Epidermal melanocyte (primary cell): ENCODE data around the gene BMPR2.

ENCODE experiments used
- DNase-seq: peaks from one replicate; pipeline ENCODE4 v3.0.0; 2011; ENCODE audit warnings: low spot score; ENCODE audit not compliant: insufficient read length

The BMPR2 gene

DNA sequence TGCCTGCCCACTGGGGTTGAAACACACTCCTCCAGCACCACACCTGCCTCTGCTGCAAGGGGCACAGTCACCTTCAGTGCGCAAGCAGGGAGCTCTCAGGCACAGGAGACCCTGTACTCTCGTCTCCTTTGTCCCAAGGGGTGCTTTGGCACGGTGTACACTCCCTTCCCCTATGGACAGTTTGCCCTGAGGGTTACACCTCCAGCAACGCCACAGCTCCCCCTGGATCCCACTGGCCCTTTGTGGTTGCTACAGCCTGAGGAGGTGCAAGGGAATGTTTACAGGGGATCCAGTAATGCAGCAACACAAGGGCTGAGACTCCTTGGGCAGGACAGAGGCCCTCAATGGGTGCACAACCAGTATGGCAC is 213.4 kb downstream of the BMPR2 start:
- no peak for DNase-seq

DNA sequence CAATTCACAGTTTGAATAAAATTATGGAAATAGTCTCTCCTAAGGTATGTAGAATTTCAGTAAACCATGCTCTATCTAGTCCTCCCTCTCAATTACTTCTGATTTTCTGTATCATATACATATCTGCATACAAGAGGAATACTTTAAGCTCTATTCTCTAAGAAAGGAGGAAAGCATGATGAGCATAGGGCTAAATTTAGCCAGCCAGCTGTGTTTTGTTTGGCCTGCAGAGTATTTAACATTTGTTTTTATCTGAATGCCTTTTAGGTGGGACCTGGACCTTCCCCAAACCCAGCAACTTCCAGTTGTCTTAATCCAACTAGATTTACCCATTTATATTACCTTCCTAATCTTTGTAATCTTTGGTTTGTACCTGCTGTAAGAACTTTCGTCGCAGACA is 216.4 kb downstream of the BMPR2 start:
- no peak for DNase-seq

DNA sequence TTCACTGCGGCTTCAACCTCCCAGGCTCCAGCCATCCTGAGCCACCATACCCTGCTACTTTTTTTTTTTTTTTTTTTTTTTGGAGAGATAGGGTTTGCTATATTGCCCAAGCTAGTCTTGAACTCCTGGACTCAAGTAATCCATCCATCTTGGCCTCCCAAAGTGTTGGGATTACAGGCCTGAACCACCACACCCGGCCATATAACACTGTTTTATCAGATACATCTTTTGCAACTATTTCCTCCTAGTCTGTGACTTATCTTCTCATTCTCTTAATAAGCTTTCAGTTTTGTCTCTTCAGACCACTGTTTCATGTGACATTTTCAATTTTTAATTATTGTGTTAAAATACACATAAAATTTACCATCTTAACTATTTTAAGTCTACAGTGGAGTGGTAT is 223.0 kb downstream of the BMPR2 start:
- no peak for DNase-seq

DNA sequence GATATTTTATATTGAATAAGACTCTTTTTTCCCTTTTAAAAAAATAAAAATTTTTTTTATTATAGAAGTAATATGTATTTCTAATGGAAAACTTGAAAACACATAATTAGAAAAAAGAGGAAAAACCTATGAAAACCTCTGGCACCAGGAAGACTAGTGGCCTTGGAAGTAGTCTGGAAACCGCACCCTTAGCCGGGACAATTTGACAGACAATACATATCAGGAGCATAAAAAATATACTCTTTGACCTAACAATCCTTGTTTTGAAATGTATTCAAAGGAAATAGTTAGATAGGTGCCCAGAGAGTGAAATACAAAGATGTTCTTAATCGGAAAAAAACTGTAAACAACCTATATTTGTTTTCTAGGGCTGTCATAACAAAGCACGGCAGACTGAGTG is 223.8 kb downstream of the BMPR2 start:
- no peak for DNase-seq

DNA sequence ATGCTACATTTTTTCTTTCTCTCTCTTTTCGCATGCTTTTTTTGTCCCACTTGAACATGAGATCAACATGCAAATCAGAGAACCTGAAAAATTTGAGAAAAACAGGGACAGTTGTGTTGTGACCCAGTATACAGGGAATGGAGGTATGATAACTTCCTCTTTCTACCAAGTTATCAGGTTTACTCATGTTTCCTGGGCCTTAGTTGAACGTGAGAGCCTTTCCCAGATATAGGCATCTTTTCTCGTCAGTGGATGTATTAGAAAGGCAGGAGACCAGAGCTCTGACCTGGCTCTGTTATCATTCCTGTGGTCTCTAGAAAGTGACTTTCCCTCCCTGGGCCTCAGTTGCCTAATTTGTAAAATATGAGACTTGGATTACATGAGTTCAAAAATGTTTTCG is 228.6 kb downstream of the BMPR2 start:
- no peak for DNase-seq

DNA sequence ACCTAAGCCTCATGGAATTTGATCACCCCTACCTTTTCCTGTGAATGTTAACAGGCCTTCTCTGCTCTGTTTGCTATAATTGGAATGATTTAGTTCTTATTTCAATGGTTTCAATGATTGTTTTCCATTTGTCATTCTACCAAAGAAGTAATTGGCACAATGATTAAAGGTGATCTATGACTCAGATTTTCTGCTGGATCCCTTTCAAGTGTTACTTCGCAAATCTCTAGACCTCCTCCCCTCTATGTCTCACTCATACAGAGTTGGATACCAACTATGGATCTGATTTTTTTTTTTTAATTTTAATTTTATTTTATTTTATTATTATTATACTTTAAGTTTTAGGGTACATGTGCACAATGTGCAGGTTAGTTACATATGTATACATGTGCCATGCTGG is 229.0 kb downstream of the BMPR2 start:
- no peak for DNase-seq

DNA sequence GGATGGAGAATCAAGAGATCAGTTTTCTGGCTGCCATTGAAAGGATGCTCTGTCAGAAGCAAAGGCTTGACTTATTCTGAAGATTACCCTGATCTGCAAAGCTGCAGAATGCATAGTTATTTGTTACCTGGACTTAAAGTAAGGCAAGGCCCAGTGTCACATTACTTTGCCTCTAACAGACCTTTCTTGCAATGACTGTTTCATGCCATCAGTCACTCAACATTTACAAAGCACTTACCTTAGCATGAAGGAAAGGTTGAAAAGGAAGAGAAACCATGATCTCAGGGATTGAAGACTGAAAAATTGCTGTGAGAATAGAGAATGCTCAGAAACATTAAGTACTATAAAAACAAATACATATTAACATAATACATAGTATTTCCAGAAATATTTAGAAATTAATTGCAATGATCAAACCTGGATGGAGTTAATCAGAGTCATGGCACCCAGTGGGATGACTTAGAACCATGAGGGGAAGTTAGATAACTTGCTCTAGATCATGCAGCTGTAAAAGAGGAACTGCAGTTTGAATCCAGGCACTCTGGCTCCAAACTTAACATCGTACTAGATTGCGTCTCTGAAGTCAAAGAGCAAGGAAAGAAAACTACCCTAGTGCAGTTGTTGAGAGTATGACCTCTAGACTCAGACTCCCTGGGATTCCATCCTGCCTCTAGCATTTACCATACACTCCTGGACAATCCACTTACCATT is 232.2 kb downstream of the BMPR2 start:
- no peak for DNase-seq

DNA sequence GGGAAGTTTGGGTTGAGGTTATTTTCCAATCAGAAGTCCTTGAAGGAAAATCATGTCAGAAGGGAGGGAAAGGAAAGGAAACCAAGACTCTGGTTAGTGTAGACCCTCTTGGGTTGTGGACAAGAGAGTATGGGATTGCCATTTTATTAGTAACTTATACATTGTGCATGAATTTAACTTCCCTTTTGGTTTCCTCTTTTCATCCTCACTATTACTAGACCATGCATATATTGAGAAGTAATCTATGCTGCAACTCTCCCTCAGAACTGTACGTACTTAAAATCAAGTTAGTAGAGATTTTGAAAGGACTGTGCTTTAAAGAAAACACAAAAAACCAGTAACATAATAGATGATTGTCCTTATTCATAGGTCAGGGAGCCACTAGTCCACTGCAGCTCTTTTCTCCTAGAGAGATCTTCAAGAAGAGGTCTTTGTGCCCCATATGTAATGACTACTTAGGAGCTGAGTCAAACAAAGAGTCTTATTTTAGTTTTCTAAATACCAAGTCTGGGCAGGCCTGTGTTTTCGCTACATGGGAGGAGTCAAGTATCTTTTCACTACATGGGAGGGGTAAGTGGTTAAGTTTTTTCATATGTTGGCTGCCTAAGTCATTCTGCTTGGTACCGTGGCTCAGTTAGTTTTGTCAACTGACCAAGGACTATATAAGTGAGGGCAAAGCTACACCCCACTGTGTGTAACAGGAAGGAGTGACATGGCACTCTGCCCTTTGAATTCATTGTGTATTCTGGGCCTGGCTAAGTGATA is 233.4 kb downstream of the BMPR2 start:
- DNase-seq = peak; percentile 59

DNA sequence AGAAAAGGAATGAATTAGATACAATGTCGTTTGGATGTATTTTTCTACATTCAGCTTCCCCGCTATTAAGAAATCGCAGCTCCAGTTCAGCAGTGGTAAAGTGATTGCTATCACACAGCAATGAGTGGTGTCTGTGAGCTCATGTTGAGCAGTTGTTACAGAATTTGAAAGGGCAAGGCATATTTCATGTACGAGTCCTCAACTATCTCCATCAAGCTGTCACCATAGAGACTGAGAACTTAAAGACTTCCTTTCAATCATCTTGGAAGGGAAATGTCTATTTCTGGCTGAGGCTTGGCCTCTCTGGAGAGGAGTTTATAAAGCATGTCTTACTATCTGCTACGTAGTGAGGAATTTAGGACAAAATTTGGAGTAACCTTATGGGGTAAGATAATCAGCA is 234.3 kb downstream of the BMPR2 start:
- DNase-seq = no peak

DNA sequence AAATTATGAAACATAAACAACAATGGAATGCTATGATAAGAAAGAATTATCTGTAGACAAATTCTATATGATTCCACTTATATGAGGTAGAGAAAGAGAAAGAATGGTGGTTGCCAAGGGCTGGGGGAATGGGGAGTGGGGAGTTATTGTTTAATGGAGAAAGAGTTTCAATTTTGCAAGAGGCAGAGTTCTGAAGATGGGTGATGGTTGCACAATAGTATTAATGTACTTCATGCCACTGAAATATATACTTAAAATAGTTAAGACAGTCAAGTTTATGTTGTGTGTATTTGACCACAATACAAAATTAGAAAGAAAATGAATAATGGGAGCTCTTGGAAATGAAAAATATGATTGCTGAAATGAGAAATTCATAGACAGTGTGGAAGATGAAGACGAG is 236.0 kb downstream of the BMPR2 start:
- no peak for DNase-seq

DNA sequence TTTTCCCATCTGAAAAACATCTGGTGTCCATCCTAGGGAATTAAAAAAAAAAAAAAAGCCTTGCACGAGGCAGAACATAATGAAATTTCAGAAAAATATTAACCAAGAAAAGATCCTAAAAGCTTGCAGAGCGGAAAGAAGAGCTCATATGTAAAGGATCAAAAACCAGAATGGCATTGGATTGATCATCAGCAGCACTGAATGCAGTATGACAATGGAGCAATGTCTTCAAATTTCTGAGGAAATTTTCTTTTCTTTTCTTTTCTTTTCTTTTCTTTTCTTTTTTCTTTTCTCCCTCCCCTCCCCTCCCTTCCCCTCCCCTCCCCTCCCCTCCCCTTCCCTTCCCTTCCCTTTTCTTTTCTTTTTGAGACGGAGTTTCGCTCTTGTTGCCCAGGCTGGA is 237.4 kb downstream of the BMPR2 start:
- DNase-seq = no peak
